ENCODE results near the gene NGFR.
"Not testable (repeated sequence)": the region's sequence is repeated elsewhere in the genome, so short reads cannot be mapped to it uniquely, and the experiment has no call there.

Gene NGFR

DNA sequence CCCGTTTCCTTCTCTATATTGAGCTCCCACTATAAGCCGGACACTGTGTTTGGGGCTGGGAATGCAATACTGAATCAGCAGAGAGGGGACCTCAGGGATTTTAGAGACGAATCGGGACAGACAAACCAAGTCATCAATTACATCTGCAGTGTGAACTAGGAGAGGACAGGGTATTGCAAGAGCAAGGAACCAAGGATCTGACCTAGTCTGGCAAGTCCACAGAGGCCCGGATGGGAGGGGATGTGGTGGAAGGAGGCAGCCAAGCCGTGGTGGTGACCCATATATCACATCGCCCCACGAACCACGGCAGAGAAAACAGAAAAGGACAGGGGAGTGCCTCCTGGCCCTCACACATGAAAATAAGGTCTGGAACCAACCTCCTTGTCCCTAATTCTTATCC is 52.5 kb downstream of the NGFR start:
- peak; percentile 38 for DNase-seq

DNA sequence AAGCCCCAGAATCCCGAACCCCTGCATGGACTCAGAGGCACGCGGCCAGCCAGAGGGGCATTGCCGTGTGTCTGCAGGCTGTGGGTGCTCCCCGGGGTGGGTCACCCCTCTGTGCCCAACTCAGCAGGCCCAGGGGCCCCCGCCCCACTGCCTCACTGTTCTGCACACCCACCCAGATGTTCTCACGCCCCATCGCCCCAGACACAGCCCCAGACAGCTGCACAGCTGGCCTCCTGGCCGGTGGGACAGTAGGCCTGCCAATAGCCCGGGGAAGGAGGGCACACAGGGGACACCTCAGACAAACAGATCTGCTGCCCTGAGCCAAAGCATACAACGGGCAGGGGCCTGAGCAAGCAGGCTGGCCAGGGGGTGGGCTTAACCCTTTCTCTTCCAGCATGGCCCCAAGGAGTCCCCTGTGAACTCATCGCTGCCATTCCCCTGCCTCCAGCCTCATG is 53.0 kb downstream of the NGFR start:
- peak; percentile 37 for DNase-seq

DNA sequence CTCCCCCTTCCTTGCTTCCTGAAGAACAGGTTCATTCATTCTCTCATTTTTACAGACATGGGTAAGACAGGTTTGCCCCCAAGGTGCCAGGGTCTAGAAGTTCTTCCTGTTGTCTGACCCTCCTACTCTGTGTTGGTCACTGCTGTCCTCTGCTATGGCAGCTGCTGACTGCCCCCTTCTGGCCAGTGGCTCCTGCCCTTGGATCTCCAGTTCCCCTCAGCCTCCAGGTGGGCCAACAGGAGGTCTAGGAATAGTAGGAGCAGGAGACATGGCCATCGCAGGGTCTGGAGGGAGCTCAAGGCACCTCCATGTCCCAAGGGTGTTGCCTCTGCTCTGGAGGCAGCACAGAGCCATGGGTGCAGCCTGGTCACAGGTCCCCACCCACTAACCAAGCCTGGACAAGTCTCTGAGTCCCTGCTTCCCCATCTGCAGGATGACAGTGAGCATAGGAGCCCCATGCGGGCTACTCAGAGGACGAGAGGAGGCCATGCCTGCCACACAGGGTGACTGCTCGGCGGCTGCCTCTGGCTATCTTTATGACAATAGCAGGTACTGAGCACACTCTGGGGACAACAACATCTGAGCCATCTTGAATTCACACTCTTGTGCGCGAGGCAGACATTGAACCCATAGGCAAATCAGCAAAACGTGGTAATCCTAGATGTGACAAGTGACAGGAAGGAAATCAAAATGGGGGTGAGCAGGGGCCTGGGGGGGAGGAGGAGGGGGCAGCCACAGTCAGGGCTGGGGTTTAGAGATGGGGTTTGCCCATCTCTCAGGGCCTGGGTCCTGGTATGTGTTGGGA is 53.6 kb downstream of the NGFR start:
- peak; percentile 45 for DNase-seq

DNA sequence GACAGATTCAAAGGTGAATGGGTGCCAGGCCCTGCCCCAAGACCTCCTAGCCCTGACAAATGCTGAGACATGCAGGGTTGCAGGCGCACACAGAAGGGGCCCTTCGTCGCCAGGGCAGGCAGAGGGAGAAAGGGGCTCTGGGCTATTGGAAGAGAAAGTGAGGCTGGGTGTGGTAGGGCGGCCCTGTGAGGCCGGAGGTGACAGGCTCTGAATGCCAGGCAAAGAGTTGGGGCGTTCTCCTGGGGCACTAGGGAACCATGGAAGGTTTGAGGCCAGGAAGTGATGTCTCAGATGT is 54.2 kb downstream of the NGFR start:
- DNase-seq, result no peak

DNA sequence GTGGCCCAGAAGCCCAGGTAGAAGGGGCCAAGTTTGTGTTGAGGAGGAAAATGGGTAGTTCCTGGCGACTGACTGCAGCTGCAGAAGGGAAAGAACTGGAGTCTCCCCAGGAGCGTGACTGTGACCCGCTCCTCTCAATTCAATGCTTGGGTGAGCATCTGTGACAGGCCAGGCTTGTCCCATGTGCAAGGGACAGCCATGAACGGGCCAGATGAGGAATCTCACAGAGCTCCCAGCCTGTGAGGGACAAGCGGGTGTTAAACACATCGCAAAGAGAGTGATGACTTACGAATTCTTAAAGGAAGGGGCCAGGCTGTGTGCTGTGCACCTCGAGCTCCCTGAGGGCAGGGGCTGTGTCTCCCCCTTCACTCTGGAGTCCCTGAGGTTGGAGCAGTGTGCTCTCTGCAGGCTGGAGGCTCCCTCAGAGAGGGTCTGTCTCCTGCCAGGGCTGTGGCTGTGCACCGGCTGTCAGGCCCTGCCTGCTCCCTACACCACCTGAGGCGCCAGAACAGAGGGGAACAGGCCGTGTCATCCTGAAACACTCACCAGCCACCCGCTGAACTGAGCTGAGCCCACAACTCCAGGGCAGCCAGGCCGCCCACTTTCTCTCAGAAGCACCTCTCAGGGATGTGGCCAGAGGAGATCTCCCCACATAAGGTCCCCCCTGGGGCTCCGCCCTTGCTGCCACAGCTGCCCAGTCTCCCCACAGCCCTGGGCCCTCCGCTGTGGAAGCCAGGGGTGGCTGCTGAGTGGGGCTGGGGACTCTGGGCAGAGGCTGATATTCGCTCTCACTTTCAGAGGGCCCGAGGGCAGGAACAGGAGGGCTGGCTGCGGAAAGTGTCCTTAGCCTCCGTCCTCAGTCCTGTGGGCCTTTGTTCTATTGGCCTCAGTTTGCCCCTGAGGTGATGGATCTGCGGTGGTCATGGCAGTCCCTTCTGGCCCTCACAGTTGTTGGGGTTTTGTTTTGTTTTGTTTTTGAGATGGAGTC is 54.9 kb downstream of the NGFR start:
- DNase-seq, result no peak

DNA sequence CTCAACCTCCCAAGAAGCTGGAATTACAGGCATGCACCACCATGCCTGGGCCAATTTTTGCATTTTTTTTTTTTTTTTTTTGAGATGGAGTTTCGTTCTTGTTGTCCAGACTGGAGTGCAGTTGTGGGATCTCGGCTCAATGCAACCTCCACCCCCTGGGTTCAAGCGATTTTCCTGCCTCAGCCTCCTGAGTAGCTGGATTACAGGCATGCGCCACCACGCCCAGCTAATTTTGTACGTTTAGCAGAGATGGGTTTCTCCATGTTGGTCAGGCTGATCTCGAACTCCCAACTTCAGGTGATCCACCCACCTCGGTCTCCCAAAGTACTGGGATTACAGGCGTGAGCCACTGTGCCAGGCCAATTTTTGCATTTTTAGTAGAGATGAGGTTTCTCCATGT is 55.7 kb downstream of the NGFR start:
- not testable (repeated sequence) for DNase-seq

DNA sequence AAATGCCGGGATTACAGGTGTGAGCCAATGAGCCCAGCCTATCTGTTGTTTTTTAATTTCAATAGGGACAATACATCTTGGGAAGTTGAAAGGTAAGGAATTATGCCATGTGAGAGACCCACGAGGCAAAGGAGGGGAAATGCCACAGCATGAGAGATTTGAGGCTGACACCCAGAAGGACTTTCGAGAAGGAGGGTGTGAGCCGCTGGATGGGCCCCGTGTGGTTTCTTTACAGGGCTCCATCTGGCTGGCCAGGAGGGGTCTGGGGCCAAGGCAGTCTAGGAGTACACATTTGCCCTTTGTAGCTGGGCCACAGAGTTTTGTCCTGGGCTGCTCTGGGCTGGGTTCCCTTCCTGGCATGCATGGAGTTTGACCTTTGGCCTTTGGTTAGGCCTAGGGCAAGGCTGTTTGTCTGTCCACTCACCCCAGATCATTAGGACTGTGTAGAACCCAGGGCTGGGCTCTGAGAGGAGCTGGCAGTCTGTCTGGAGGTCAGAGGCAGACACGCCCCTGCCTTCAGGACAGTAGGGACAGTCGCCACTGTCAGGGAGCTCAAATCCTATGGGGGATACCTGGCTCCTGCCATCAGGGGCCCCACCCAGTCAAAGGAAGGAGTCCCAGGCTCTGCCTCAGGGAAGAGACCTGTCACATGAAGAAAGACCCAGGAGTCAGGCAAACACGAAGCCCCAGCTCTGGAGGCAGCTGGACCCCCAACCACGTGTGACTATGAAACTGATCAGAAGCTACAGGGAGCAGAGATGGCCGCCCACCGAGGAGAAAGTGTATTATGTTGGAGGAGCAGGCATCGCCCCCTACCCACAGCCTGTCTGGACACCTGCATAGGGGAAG is 56.4 kb downstream of the NGFR start:
- DNase-seq, result peak; percentile 17

DNA sequence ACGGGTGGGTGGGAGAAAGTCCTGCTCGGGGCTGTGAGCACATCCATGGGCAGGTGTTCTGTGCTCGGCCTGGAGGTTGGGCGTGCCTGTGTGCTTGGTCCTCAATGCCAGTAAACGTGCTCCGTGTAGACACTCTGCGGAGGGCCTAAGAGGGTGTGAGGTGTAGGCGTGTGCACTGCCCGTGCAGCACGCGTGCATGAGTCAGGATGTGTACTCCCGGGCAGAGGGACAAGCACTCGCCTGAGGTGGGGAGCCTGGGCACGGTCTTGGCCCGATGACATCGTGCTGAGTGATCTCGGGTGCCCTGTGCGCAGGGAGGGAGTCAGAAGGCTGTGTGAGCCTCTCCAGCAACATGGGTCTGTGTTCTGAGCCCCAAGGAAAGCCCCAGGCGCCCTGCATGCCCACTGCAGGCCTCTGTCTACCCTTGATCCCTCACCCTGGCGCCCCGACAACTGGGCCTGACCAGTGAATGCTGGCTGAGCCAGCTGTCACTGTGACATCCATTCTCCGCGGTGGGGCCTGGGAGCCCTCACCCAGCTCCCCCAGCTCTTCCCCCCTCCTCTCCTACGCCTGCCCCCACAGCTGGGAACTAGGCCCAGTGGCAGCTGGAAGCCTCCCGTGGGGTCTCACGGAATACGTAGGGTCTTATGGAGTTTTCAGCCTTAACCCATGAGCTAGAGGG is 57.1 kb downstream of the NGFR start:
- peak; percentile 74 for DNase-seq

DNA sequence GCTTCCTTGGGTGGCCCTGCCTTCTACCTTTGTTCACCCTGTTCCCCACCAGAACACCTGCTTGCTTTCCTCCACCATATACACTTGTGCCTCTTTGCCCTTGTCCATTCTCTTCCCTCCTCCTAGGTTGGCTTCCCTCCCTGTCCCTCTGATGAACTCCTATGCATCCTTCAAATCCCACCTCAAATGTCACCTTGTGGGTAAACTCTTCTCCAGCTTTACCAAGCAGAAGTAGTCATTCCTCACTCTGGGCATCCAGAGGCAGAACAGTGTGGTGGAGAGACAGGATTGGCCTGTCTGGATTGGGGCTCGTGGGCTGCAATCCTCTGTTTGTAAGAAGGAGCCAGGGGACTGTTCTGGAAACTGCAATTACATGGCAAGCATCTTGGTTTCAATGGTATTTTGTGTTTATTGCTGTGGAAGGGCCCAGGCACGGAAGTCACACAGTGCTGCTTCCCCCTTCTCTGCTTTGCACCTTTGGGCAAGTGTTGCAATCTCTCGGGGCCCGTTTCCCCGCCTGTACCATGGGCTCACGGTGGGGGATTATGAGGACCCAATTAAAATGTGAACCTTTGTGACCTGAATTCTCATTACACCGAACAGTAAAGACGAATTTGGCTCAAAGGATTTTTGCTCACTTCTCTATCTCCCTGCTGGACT is 58.7 kb downstream of the NGFR start:
- no peak for DNase-seq

DNA sequence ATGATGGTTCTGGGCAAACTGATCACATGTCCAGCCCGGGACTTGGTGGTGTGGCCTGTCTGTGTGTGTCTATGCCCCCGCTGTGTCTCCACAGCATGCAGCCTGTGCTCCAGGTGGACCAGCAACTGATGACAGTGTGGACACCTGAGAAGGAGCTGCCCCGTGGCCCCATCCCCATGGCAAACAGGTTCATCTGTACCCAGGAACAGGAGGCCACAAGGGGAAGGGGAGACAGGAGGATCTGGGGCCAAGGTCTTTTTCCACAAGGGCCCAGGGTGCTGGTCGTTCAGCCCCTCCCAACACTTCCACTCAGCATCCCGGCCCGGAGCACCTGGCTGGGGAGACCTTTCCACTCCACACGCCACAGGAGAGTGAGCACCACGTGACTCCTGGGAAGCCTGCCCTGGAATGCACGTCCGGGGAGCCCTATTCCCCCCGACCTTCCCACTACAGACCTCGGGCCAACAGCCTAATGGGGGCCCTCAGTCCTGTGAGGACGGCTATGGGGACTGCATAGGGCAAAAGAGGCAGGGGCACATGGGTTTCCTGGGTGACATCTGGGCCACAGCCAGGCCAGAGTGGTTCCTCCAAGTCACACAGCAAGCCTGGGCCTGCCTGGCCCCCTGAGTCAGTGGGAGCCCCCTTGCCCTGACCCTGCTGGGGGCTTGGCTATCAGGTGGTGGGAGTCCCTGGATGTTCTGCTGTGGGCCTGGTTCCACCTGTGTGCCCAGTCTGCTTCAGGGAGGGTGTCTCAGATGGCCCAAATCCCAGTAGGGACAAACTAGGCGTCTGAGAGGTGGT is 59.8 kb downstream of the NGFR start:
- peak; percentile 40 for DNase-seq

DNA sequence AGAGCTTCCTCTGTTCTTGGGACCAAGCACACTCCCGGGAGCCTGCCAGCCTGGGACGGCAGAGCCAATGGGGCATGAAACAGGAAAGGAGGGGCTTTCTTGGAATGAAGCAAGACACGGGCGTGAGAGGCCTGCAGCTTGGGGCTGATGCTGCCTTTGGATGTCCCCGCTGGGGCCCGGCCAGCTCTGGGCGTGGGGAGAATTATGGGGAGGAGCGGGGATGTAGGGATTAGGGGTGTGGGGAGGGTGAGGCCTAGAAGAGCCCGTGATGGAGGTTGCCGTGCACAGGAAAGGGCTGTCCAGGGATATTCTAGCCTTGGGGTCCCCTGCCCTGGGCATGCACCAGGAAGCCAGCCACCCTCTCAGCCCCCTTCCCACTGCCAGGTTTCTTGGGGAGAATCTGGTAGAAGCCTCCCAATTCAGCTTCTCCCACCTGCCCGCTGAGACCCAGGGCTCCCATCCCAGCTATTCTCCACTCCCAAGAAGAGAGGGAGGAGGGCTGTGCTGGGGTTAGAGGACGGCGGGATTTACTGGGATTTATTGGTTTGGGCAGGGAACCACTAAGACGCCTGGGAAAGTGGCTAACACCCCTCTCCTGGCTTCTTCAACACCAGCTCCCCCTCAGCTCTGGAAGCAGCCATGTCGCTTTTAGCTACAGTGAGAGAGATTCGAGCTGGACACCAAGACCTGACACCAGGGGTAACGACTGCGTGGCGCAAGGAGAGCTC is 60.6 kb downstream of the NGFR start:
- DNase-seq, result peak; percentile 54

DNA sequence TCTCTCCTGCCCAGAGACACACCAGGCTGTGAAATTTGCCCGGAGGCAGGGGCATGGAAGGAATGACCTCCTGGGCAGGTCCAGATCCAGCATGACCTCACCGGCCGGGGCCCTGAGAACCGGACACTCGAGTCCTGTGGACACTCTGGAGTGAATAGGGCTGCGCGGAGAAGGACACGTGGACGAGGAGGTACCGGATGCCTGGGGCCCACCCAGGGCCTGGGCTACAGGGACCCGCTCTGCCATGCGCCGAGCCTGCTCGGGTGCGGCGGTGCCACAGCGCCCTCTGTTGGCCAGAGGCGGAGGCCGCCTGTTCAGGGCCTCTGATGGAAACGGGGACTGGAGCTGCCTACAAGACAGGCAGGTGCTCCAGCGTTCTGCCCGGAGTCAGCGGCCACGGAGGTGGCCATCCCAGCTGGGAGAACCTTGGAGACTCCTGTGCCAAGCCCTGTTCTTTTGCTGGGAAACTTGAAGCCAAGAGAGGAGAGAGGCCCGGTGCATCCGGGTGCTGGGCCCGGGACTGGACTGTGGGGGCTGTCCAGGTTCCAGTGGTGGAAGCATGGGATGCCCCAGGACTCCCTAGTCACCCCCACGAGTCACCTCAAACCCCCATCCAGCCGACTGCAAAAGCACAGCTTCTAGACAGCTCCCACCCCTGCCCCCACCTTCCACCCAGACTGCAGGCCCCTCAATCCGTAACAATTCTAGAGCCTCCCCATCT is 61.3 kb downstream of the NGFR start:
- peak; percentile 89 for DNase-seq

DNA sequence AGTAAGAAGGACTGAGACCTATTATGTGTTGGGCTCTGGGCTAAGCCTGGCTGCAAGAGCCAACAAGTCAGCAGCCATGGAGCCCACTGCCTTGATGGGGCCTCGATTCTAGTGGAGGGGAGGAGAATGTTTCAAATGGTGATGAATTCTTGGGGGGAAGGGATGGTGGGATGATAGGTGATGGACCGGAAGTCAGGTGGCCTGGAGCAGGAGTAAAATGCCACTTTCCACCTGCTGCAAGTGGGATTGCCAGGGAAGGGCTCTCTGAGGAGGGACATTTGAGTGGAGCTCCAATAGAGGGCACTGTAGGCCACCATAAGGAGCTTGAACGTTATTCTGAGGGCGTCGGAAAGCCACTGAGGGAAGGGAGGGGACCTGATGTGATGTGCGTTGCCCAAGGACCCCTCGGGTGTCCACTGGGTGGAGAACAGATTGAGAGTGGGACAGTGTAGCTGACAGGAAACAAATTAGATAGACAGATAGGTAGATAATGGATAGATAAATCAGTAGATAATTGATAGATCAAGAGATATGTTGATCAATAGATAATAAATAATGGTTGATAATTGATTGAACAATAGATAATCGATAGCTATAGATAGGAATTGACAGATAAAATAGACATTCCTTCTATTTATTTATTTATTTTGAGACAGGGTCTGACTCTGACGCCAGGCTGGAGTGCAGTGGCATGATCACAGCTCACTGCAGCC is 62.4 kb downstream of the NGFR start:
- DNase-seq, result peak; percentile 43

All from left hindlimb (tissue), 1 donor.